ENCODE measurements around the gene LANCL2.

The LANCL2 gene

GRCh38 chr7:55362927-55363326, 2.2 kb upstream of the LANCL2 start:
- no peak for TF ChIP-seq EZH2 (IDR thresholded peaks at IDR 0.05; ENCODE audit: borderline replicate concordance, low read depth, low read length, severe bottlenecking)
- TF ChIP-seq CTCF (IDR thresholded peaks at IDR 0.05; ENCODE audit: borderline replicate concordance, extremely low read depth, low read length, poor library complexity, severe bottlenecking) = no peak

GRCh38 chr7:55363386-55364170, 1.6 kb upstream of the LANCL2 start:
- ATAC-seq (ENCODE audit: insufficient read depth, low read depth) (no peak), DNase-seq (no peak)
- H3K36me3 ChIP-seq (ENCODE audit: insufficient read depth, low read length) = no peaks in the 10 kb centered on the region; the same call in 1 of the 2 replicates
- H3K4me2 ChIP-seq (ENCODE audit: insufficient read depth, low read length) = no peak overlapping the region
- H3K4me3 ChIP-seq (ENCODE audit: low read depth in 1 of 2, low read length in 2 of 2) = no peak overlapping the region
- H3K9ac ChIP-seq (ENCODE audit: low read depth, low read length) = no peak overlapping the region
- H3K4me1 ChIP-seq (ENCODE audit: insufficient read depth, low read length) = peaks cover 27% of the 10 kb centered on the region
- H3K79me2 ChIP-seq (ENCODE audit: insufficient read depth, low read length) = no peaks in the 10 kb centered on the region; the same call in none of the 2 replicates
- no peak overlapping the region for H2AFZ ChIP-seq (ENCODE audit: low read depth, low read length)
- no peaks in the 10 kb centered on the region for H4K20me1 ChIP-seq (ENCODE audit: insufficient read depth, low read length)
- H3K27me3 ChIP-seq (ENCODE audit: insufficient read depth, low read length, poor library complexity) = no peaks in the 10 kb centered on the region
- TF ChIP-seq CTCF (IDR thresholded peaks at IDR 0.05; ENCODE audit: borderline replicate concordance, extremely low read depth, low read length, poor library complexity, severe bottlenecking) (no peak), EZH2 (IDR thresholded peaks at IDR 0.05; ENCODE audit: borderline replicate concordance, low read depth, low read length, severe bottlenecking) (no peak)
- H3K9me3 ChIP-seq (ENCODE audit: insufficient read depth, low read length, severe bottlenecking) = no peaks in the 10 kb centered on the region
- H3K27ac ChIP-seq (ENCODE audit: low read length) = no peak overlapping the region

More at GRCh38 chr7:55362927-55363326, 2.2 kb upstream of the LANCL2 start:
- Histone ChIP-seq H3K4me1 (ENCODE audit: insufficient read depth, low read length) (peaks cover 23% of the 10 kb centered on the region), H4K20me1 (ENCODE audit: insufficient read depth, low read length) (no peaks in the 10 kb centered on the region), H3K9me3 (ENCODE audit: insufficient read depth, low read length, severe bottlenecking) (no peaks in the 10 kb centered on the region), H3K36me3 (ENCODE audit: insufficient read depth, low read length) (no peaks in the 10 kb centered on the region; the same call in 1 of the 2 replicates), H3K4me3 (ENCODE audit: low read depth in 1 of 2, low read length in 2 of 2) (no peak overlapping the region), H2AFZ (ENCODE audit: low read depth, low read length) (no peak overlapping the region), H3K27me3 (ENCODE audit: insufficient read depth, low read length, poor library complexity) (no peaks in the 10 kb centered on the region), H3K9ac (ENCODE audit: low read depth, low read length) (no peak overlapping the region), H3K4me2 (ENCODE audit: insufficient read depth, low read length) (no peak overlapping the region), H3K79me2 (ENCODE audit: insufficient read depth, low read length) (no peaks in the 10 kb centered on the region; the same call in none of the 2 replicates), H3K27ac (ENCODE audit: low read length) (no peak overlapping the region)
- ATAC-seq (ENCODE audit: insufficient read depth, low read depth) (no peak), DNase-seq (no peak)

GRCh38 chr7:55365675-55366460, 731 bp downstream of the LANCL2 start:
- Histone ChIP-seq H3K9ac (ENCODE audit: low read depth, low read length) (peak overlapping the region; percentile 94), H3K27me3 (ENCODE audit: insufficient read depth, low read length, poor library complexity) (no peaks in the 10 kb centered on the region), H3K27ac (ENCODE audit: low read length) (peak overlapping the region; percentile 97), H3K79me2 (ENCODE audit: insufficient read depth, low read length) (peaks cover 3% of the 10 kb centered on the region), H3K9me3 (ENCODE audit: insufficient read depth, low read length, severe bottlenecking) (no peaks in the 10 kb centered on the region), H3K4me1 (ENCODE audit: insufficient read depth, low read length) (peaks cover 27% of the 10 kb centered on the region), H3K4me3 (ENCODE audit: low read depth in 1 of 2, low read length in 2 of 2) (peak overlapping the region; percentile 84 to 93), H3K4me2 (ENCODE audit: insufficient read depth, low read length) (peak overlapping the region; percentile 79), H4K20me1 (ENCODE audit: insufficient read depth, low read length) (no peaks in the 10 kb centered on the region), H2AFZ (ENCODE audit: low read depth, low read length) (peak overlapping the region; percentile 92), H3K36me3 (ENCODE audit: insufficient read depth, low read length) (no peaks in the 10 kb centered on the region; the same call in 1 of the 2 replicates)
- ATAC-seq (ENCODE audit: insufficient read depth, low read depth) (peak; percentile 82), DNase-seq (peak; percentile 94)
- peak; percentile 41 for TF ChIP-seq CTCF (IDR thresholded peaks at IDR 0.05; ENCODE audit: borderline replicate concordance, extremely low read depth, low read length, poor library complexity, severe bottlenecking)
- TF ChIP-seq EZH2 (IDR thresholded peaks at IDR 0.05; ENCODE audit: borderline replicate concordance, low read depth, low read length, severe bottlenecking) = no peak

All from DND-41 (cell line).